Measurements from ENCODE around the gene LY6G6C.

The LY6G6C gene

GRCh38 chr6:31676904-31677303, 44.6 kb downstream of the LY6G6C start:
- no peak for DNase-seq

- DNase-seq: no peak
Observed at GRCh38 chr6:31676322-31676903, 45.1 kb downstream of the LY6G6C start.

- no peak for DNase-seq
Observed at GRCh38 chr6:31669676-31670075, 51.9 kb downstream of the LY6G6C start, which contains the start of gene LY6G5B. Gene LY6G5B, plus strand, starts transcription at chr6:31669976. Its CDS starts 975 bp downstream, at chr6:31670951.
